ENCODE data around the gene FAM210A. TPM values are rescaled to one million over a fixed set of nuclear protein-coding genes. Genes with fewer than 3 reads are reported as not detected.

FAM210A gene
- total RNA-seq, 1 experiment from 2014 or later: 21.0 TPM

GRCh38 chr18:13623871-13624270 lies 102.5 kb downstream of the FAM210A start:
- in situ Hi-C loops (cut with HindIII; ENCODE audit: low pct_unique_long_range_greater_than_20kb, low sequenced_read_pairs): no loop called here
- Histone ChIP-seq H3K27me3 (ENCODE audit: control insufficient read depth, insufficient read depth, low read length) (no peaks in the 10 kb centered on the region; the same call in 1 of the 2 replicates), H3K4me1 (ENCODE audit: control insufficient read depth, insufficient read depth, low read length) (no peaks in the 10 kb centered on the region), H3K36me3 (ENCODE audit: control insufficient read depth, insufficient read depth, low read length) (no peaks in the 10 kb centered on the region), H3K4me3 (ENCODE audit: low read depth in 2 of 2, low read length in 2 of 2) (no peak overlapping the region), H3K27ac (ENCODE audit: low read length) (no peak overlapping the region), H3K9me3 (ENCODE audit: control insufficient read depth, insufficient read depth, low read depth, low read length) (no peaks in the 10 kb centered on the region)
- TF ChIP-seq POLR2AphosphoS5 (IDR thresholded peaks at IDR 0.05; ENCODE audit: low read depth, low read length) (no peak), SIN3A (IDR thresholded peaks at IDR 0.05; ENCODE audit: borderline replicate concordance, insufficient read depth, low read depth, low read length) (no peak), CTCF (IDR thresholded peaks at IDR 0.05) (no peak), REST (IDR thresholded peaks at IDR 0.05; ENCODE audit: insufficient read depth in 1 of 2, low read depth in 2 of 2, low read length in 1 of 2) (no peak)
- CTCF ChIA-PET: no interaction called here
- no TSS peak for BruUV-seq (replicated peaks)
- POLR2A ChIA-PET: no interaction called here
- ATAC-seq: no peak
- intact Hi-C loops (cut with micrococcal nuclease; ENCODE audit: unreplicated experiment): no loop called here
- DNase-seq (ENCODE audit: low read depth, low spot score): no peak

- in situ Hi-C loops (cut with HindIII; ENCODE audit: low pct_unique_long_range_greater_than_20kb, low sequenced_read_pairs) (no loop called here), intact Hi-C loops (cut with micrococcal nuclease; ENCODE audit: unreplicated experiment) (no loop called here)
- Histone ChIP-seq H3K27me3 (ENCODE audit: control insufficient read depth, insufficient read depth, low read length) (no peaks in the 10 kb centered on the region; the same call in 1 of the 2 replicates), H3K4me1 (ENCODE audit: control insufficient read depth, insufficient read depth, low read length) (no peaks in the 10 kb centered on the region), H3K27ac (ENCODE audit: low read length) (no peak overlapping the region), H3K9me3 (ENCODE audit: control insufficient read depth, insufficient read depth, low read depth, low read length) (no peaks in the 10 kb centered on the region), H3K36me3 (ENCODE audit: control insufficient read depth, insufficient read depth, low read length) (no peaks in the 10 kb centered on the region), H3K4me3 (ENCODE audit: low read depth in 2 of 2, low read length in 2 of 2) (no peak overlapping the region)
- POLR2A ChIA-PET: no interaction called here
- BruUV-seq (replicated peaks): no TSS peak
- DNase-seq (ENCODE audit: low read depth, low spot score) (no peak), ATAC-seq (no peak)
- no peak for TF ChIP-seq SIN3A (IDR thresholded peaks at IDR 0.05; ENCODE audit: borderline replicate concordance, insufficient read depth, low read depth, low read length)
- no peak for TF ChIP-seq POLR2AphosphoS5 (IDR thresholded peaks at IDR 0.05; ENCODE audit: low read depth, low read length)
- no peak for TF ChIP-seq REST (IDR thresholded peaks at IDR 0.05; ENCODE audit: insufficient read depth in 1 of 2, low read depth in 2 of 2, low read length in 1 of 2)
- no peak for TF ChIP-seq TCF7L2 (IDR thresholded peaks at IDR 0.05; ENCODE audit: low read depth, low read length)
- TF ChIP-seq CTCF (IDR thresholded peaks at IDR 0.05): no peak
- CTCF ChIA-PET: no interaction called here
Measured at GRCh38 chr18:13623348-13623747, 103.0 kb downstream of the FAM210A start.
